GM12801 (cell line): ENCODE measurements around the gene ASMTL.

Experiments used
- TF ChIP-seq, protein P1 (sequence below): IDR thresholded peaks from one replicate; pipeline ENCODE4 v1.5.1; 2011; ENCODE audit warnings: control low read depth; ENCODE audit not compliant: insufficient read length; ENCODE audit errors: extremely low read depth

The ASMTL gene

DNA sequence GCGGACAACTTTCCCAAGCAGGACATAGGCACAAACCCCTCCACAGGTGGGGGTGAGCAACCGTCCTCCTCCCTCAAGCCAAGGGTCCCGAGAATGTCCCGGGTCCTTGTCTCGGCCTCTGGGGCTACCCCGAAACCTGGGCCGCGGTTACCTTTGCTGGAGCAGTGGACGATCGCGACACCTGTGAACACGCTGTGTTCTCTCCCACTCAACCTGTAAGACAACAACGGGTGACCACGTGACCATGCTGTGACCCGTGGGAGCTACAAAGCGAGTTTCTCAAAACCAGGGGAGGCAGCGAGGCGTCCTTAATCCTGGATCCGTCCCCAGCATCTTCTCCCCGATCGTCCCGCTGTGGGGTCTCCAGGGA is 17.9 kb downstream of the ASMTL start:
- TF ChIP-seq, protein P1, sequence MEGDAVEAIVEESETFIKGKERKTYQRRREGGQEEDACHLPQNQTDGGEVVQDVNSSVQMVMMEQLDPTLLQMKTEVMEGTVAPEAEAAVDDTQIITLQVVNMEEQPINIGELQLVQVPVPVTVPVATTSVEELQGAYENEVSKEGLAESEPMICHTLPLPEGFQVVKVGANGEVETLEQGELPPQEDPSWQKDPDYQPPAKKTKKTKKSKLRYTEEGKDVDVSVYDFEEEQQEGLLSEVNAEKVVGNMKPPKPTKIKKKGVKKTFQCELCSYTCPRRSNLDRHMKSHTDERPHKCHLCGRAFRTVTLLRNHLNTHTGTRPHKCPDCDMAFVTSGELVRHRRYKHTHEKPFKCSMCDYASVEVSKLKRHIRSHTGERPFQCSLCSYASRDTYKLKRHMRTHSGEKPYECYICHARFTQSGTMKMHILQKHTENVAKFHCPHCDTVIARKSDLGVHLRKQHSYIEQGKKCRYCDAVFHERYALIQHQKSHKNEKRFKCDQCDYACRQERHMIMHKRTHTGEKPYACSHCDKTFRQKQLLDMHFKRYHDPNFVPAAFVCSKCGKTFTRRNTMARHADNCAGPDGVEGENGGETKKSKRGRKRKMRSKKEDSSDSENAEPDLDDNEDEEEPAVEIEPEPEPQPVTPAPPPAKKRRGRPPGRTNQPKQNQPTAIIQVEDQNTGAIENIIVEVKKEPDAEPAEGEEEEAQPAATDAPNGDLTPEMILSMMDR, result no peak

DNA sequence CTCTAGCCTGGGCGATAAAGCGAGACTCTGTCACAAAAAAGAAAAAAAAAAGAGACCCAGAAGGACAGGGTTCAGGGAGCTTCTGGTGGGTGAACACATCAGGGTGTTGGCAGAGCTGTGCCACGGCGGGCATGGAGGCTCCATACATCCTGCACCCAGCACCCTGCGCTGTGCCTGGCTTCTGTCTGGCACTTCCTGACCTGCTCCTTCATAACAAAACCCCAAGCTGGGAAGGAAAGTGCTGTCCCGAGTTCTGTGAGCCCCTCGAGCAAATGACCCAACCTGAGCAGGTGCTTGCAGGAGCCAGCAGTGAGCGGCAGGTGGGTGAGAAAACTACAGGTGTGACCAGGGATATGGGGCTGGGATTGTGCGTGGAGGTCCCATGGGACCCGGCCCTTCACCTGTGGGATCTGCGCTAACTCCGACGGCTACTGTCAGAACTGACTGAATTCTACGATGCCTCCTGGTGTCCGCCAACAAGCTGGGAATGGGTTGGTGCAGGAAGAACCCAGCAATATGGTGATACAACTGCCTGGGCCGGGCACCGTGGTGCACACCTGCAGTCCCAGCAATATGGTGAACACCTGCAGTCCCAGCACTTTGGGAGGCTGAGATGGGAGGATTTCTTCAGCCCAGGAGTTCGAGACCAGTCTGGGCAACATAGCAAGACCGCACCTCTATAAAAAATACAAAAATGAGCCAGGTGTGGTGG is 18.9 kb downstream of the ASMTL start:
- TF ChIP-seq, protein P1, result no peak

DNA sequence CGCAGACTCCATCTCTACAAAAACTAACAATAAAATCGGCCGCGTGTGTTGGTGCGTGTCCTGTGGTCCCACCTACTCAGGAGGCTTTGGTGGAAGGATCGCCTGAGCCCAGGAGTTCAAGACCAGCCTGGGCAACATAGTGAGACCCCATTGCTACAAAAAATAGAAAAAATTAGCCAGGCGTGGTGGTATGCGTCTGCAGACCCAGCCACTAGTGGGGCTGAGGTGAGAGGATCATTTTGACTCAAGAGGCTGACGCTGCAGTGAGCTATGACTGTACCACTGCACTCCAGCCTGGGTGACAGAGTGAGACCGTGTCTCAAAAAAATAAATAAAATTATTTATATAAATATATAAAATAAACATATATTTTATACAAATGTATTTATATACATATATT is 22.3 kb downstream of the ASMTL start:
- TF ChIP-seq, protein P1, result no peak

DNA sequence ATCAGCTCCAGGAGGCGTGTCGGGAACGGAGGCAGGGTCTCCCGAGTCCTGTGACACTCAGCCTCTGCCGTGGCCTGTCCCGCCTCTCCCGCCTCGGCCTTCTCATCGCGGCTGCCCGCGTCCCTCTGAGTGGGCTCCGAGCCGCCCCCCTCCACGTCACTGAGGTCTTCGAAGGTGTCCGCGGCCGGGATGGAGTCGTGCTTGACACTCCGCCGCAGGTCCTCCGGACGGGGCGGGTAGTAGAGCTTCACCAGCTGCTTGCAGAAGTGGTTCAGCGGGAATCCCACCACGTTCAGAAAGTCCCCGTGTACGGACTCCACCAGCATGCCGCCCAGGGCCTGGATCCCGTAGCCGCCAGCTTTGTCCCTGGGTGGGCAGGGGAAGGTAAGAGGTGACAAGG is 25.0 kb downstream of the ASMTL start:
- TF ChIP-seq, protein P1, result no peak

DNA sequence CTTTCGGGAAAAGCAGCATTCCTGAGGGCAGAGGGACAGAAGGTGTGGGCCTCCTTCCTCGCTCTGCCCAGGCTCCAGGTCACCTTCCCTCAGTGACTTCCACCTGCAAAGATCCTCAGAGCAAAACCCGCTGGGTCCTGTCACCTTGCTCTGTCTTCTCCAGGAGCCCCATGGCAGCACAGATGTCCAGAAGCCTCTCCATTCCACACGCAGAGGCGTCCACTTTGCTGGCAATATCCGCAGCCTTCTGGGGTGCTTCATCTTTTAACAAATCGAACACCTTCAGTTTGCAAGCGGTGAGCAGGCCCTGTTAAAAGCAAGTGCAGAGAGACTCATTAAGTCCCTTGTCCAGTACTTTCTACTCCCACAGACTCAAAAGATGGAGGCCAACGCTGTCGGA is 27.3 kb downstream of the ASMTL start:
- TF ChIP-seq, protein P1, result no peak

DNA sequence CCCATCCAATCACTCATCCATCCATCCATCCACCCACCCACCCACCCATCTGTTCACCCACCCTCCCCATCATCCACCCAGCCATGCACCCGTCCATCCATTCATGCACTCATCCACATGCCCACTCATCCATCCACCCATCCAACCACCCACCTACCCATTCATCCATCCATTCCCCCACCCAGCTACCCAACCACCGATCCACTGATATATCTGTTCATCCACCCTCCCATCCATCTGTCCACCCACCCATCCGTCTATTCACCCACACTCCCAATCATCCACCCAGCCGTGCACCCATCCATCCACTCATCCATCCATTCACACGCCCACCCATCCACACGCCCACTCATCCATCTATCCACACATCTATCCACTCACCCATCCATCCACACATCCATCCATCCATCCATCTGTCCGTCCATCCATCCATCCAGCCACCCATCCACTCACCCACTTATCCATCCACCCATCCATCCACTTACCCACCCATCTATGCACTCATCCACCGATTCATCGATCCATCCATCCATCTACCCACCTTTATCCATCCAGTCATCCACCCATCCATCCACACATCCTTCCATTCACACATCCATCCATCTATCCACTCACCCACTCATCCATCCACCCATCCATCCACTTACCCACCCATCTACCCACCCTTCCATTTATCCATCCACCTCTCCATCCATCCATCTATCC is 28.4 kb downstream of the ASMTL start:
- TF ChIP-seq, protein P1, result no peak

DNA sequence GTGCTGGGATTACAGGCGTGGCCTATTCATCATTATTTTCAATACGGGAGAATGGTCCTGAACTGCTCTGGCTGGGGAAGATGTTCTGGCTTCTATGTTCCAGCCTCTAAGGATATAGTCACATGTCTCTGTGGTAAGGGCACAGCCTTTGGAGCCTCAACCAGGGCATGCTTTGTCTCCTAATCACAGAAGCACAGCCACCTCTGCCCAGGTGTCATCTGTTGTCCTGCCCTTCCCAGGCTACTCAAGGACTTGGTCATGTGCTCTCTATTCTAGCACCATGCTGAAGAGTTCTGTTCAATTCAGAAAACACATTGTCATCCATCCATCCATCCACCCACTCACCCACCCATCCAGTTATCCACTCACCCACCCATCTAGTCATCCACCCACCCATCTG is 29.5 kb downstream of the ASMTL start:
- TF ChIP-seq, protein P1, result no peak
